Neural progenitor cell (in vitro differentiated cells): Measurements from ENCODE around the gene CABP2.

Experiments used
- CTCF ChIP-seq: fragments of 200-600 bp; sonication (generic); IDR thresholded peaks from 2 replicates; pipeline ENCODE4 v1.5.1; 2017; ENCODE audit warnings: antibody characterized with exemption, mild to moderate bottlenecking
- EZH2 ChIP-seq: fragments of 200-600 bp; sonication (generic); IDR thresholded peaks from 2 replicates; pipeline ENCODE4 v1.6.1; 2017; ENCODE audit warnings: antibody characterized with exemption, mild to moderate bottlenecking, moderate library complexity

GRCh38 chr11:67489203-67489884 lies 33.9 kb downstream of the CABP2 start:
- TF ChIP-seq CTCF = no peak
- TF ChIP-seq EZH2 = no peak
